GM12872 (cell line): ENCODE data around the gene PPIF.

Source experiments
- CTCF ChIP-seq: IDR thresholded peaks from 3 replicates; pipeline ENCODE4 v1.5.1; 2011; ENCODE audit warnings: low read depth, mild to moderate bottlenecking, low read length, moderate library complexity; ENCODE audit not compliant: insufficient read depth

PPIF gene

GRCh38 chr10:79376078-79376628 lies 28.9 kb downstream of the PPIF start:
- TF ChIP-seq CTCF, result no peak

- TF ChIP-seq CTCF, result no peak
Observed at GRCh38 chr10:79376751-79377556, 29.7 kb downstream of the PPIF start.

- no peak for TF ChIP-seq CTCF
Observed at GRCh38 chr10:79377557-79378382, 30.5 kb downstream of the PPIF start.

- TF ChIP-seq CTCF, result no peak
Observed at GRCh38 chr10:79378383-79378646, 31.0 kb downstream of the PPIF start.

- TF ChIP-seq CTCF, result no peak
Observed at GRCh38 chr10:79378647-79379511, 31.6 kb downstream of the PPIF start.

GRCh38 chr10:79379512-79380124 lies 32.3 kb downstream of the PPIF start:
- TF ChIP-seq CTCF, result no peak
